HuH-7.5 (cell line): Measurements from ENCODE around the gene WDTC1.

Experiments
- DNase-seq: peaks from one replicate; pipeline ENCODE4 v3.0.0; 2011; ENCODE audit warnings: low spot score

The WDTC1 gene

DNA sequence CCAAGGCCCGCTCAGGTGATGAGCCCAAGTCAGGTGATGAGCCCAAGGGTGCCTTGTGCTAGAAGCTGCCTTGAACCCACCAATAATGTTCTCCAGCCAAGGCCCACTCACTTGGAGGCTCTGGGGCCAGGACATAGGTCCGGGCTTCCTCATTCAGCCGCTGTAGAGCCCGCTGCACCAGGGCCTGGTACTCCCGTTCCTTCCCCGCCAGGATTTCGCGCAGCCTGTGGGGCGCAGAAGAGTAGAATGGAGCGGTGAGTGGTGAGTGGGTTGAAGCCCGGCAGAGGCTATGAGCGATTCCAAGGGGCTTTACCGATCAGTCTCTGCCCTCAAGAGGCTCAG is 121.8 kb downstream of the WDTC1 start:
- no peak for DNase-seq

- no peak for DNase-seq
Observed at GRCh38 chr1:27356619-27357280, 122.3 kb downstream of the WDTC1 start.

- peak; percentile 98 for DNase-seq
Observed at GRCh38 chr1:27357281-27358037, 123.0 kb downstream of the WDTC1 start.
